Measurements from ENCODE around the gene FOXA2. TPM values are rescaled to one million over a fixed set of nuclear protein-coding genes. Genes with fewer than 3 reads are reported as not detected.

The FOXA2 gene
- total and polyA plus RNA-seq, 2 donors (not counting 1 experiment from before 2014, with no cell fraction given) = not detected

- no peak overlapping the region for H3K9ac ChIP-seq (ENCODE audit: low read length)
- TF ChIP-seq CTCF (IDR thresholded peaks at IDR 0.05) (no peak), EZH2 (IDR thresholded peaks at IDR 0.05; ENCODE audit: borderline replicate concordance, insufficient read depth, low read depth, low read length, poor library complexity, severe bottlenecking) (no peak)
- intact Hi-C loops (cut with micrococcal nuclease) = no loop called here
- no peak overlapping the region for H3K4me3 ChIP-seq (ENCODE audit: control extremely low read depth in 1 of 5, extremely low read depth in 1 of 5, insufficient read depth in 1 of 5, low read depth in 2 of 5, low read length in 4 of 5)
- no peak overlapping the region for H3K4me2 ChIP-seq (replicated peaks; ENCODE audit: low read depth, low read length, poor library complexity, severe bottlenecking)
- ChIA-PET POLR2A (no interaction called here), CTCF (no interaction called here)
- Mint-ChIP-seq H3K4me3 (no peak overlapping the region), H3K9me3 (ENCODE audit: insufficient read depth) (no peaks in the 10 kb centered on the region), H3K27ac (no peak overlapping the region), H3K4me1 (peaks cover 3% of the 10 kb centered on the region), H3K27me3 (peaks cover 76% of the 10 kb centered on the region)
- DNase-seq = no peak
- no peaks in the 10 kb centered on the region for H3K4me1 ChIP-seq (ENCODE audit: control insufficient read depth in 2 of 2, insufficient read depth in 2 of 2, low read length in 2 of 2)
- WGBS (ENCODE audit: insufficient coverage) = 13% methylated on average over 7 of the region's 12 CpGs
- H3K27me3 ChIP-seq (replicated peaks in 1 of 4; ENCODE audit: control extremely low read depth in 1 of 4, control insufficient read depth in 3 of 4, insufficient read depth in 4 of 4, low read length in 3 of 4) = peaks cover 0 to 76% (median 48%) of the 10 kb centered on the region in 4 experiments
- H3K36me3 ChIP-seq (replicated peaks in 1 of 2; ENCODE audit: control extremely low read depth in 1 of 2, control insufficient read depth in 1 of 2, extremely low read depth in 1 of 2, insufficient read depth in 2 of 2, low read length in 1 of 2) = no peaks in the 10 kb centered on the region
- H3K9me3 ChIP-seq (ENCODE audit: control extremely low read depth in 1 of 3, control insufficient read depth in 2 of 3, insufficient read depth in 1 of 3, low read length in 2 of 3) = peaks cover 0 to 37% (median 0%) of the 10 kb centered on the region in 3 donors
- no peaks in the 10 kb centered on the region for H4K20me1 ChIP-seq (ENCODE audit: control insufficient read depth, insufficient read depth, low read length, poor library complexity, severe bottlenecking)
- no peaks in the 10 kb centered on the region for H3K79me2 ChIP-seq (ENCODE audit: control insufficient read depth, insufficient read depth, low read length)
- H2AFZ ChIP-seq (ENCODE audit: insufficient read depth, low read depth, low read length, poor library complexity, severe bottlenecking) = no peak overlapping the region
- no peak overlapping the region for H3K27ac ChIP-seq (ENCODE audit: low read length in 2 of 2)
- ATAC-seq (ENCODE audit: low read depth) = no peak
Observed at GRCh38 chr20:22576273-22576672, 8.1 kb downstream of the FOXA2 start.

GRCh38 chr20:22575737-22576136, 8.6 kb downstream of the FOXA2 start:
- no peaks in the 10 kb centered on the region for H3K4me1 ChIP-seq (ENCODE audit: control insufficient read depth in 2 of 2, insufficient read depth in 2 of 2, low read length in 2 of 2)
- POLR2A ChIA-PET = no interaction called here
- Mint-ChIP-seq H3K4me3 (no peak overlapping the region), H3K27me3 (peaks cover 76% of the 10 kb centered on the region), H3K27ac (no peak overlapping the region), H3K9me3 (ENCODE audit: insufficient read depth) (no peaks in the 10 kb centered on the region), H3K4me1 (peaks cover 3% of the 10 kb centered on the region)
- ATAC-seq (ENCODE audit: low read depth) (no peak), DNase-seq (no peak)
- H3K79me2 ChIP-seq (ENCODE audit: control insufficient read depth, insufficient read depth, low read length) = no peaks in the 10 kb centered on the region
- CTCF ChIA-PET = no interaction called here
- peaks cover 0 to 40% (median 0%) of the 10 kb centered on the region in 3 donors for H3K9me3 ChIP-seq (ENCODE audit: control extremely low read depth in 1 of 3, control insufficient read depth in 2 of 3, insufficient read depth in 1 of 3, low read length in 2 of 3)
- H3K4me2 ChIP-seq (replicated peaks; ENCODE audit: low read depth, low read length, poor library complexity, severe bottlenecking) = no peak overlapping the region
- TF ChIP-seq CTCF (IDR thresholded peaks at IDR 0.05) (no peak), EZH2 (IDR thresholded peaks at IDR 0.05; ENCODE audit: borderline replicate concordance, insufficient read depth, low read depth, low read length, poor library complexity, severe bottlenecking) (no peak)
- no CpG with 5 or more reads among the region's 4 CpGs for WGBS (ENCODE audit: insufficient coverage)
- peaks cover 0 to 82% (median 48%) of the 10 kb centered on the region in 4 experiments for H3K27me3 ChIP-seq (replicated peaks in 1 of 4; ENCODE audit: control extremely low read depth in 1 of 4, control insufficient read depth in 3 of 4, insufficient read depth in 4 of 4, low read length in 3 of 4)
- H3K36me3 ChIP-seq (replicated peaks in 1 of 2; ENCODE audit: control extremely low read depth in 1 of 2, control insufficient read depth in 1 of 2, extremely low read depth in 1 of 2, insufficient read depth in 2 of 2, low read length in 1 of 2) = no peaks in the 10 kb centered on the region
- no peak overlapping the region for H3K27ac ChIP-seq (ENCODE audit: low read length in 2 of 2)
- intact Hi-C loops (cut with micrococcal nuclease) = no loop called here
- no peak overlapping the region for H3K9ac ChIP-seq (ENCODE audit: low read length)
- H4K20me1 ChIP-seq (ENCODE audit: control insufficient read depth, insufficient read depth, low read length, poor library complexity, severe bottlenecking) = no peaks in the 10 kb centered on the region
- no peak overlapping the region for H2AFZ ChIP-seq (ENCODE audit: insufficient read depth, low read depth, low read length, poor library complexity, severe bottlenecking)
- no peak overlapping the region for H3K4me3 ChIP-seq (ENCODE audit: control extremely low read depth in 1 of 5, extremely low read depth in 1 of 5, insufficient read depth in 1 of 5, low read depth in 2 of 5, low read length in 4 of 5)
